ENCODE measurements around the gene ACTMAP. TPM values are rescaled to one million over a fixed set of nuclear protein-coding genes. Genes with fewer than 3 reads are reported as not detected.

ACTMAP gene
- total RNA-seq, 1 donor from 2014 or later = 10.4 TPM

DNA sequence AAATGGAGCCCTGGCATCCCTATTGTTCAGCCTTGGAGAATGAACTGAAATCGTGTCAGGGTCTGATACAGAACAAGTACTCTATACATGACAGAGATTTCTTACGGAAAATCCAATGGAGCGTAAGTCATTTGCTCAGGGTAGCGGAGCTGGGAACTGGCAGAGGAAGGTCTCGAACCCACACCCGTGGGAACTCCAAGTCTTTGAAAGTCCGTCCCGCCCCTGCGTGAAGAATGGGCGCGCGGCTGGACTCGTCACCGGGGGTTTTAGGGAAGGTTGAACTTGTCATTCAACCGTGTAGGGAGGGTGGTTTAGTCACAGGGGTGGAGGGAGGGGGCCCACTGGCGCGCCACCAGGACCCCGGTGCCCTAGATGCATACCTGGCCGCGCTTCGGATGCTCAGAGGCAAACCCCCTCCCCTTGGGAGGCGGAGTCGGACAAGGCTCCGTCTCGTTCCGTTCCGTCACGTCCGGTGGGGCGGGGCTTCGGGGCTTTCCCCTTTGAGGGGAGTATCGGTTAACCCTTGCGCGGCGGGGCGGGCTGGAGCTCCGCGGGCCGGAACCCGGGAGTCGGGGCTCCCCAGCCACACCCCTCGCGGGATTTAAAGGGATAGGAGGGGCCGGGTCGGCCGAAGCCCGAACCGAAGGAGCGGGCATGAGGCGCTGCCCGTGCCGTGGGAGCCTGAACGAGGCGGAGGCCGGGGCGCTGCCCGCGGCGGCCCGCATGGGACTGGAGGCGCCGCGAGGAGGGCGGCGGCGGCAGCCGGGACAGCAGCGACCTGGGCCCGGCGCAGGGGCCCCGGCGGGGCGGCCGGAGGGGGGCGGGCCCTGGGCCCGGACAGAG, 33.6 kb downstream of the ACTMAP start, which contains the start of the genes COQ8B and ITPKC:
Gene COQ8B (minus strand): TSS at position 405 of the 843 bp plus-strand sequence. CDS start 2,254 bp downstream, outside the sequence.
Gene ITPKC (plus strand): TSS at position 631 of the 843 bp plus-strand sequence. CDS start 24 bp downstream, at position 655.
- peak; percentile 100 for DNase-seq (ENCODE audit: low spot score)
- Mint-ChIP-seq H3K4me3 (ENCODE audit: unreplicated experiment) (peak within 1 kb of the TSS; percentile 97), H3K36me3 (ENCODE audit: low read depth) (peaks cover 9% of the 10 kb centered on the region), H3K27me3 (ENCODE audit: low read depth) (no peaks in the 10 kb centered on the region), H3K4me1 (ENCODE audit: low read depth) (peaks cover 52% of the 10 kb centered on the region), H3K27ac (ENCODE audit: unreplicated experiment) (peak within 1 kb of the TSS; percentile 100), H3K9me3 (ENCODE audit: low read depth) (no peaks in the 10 kb centered on the region)
- TF ChIP-seq, protein P1, sequence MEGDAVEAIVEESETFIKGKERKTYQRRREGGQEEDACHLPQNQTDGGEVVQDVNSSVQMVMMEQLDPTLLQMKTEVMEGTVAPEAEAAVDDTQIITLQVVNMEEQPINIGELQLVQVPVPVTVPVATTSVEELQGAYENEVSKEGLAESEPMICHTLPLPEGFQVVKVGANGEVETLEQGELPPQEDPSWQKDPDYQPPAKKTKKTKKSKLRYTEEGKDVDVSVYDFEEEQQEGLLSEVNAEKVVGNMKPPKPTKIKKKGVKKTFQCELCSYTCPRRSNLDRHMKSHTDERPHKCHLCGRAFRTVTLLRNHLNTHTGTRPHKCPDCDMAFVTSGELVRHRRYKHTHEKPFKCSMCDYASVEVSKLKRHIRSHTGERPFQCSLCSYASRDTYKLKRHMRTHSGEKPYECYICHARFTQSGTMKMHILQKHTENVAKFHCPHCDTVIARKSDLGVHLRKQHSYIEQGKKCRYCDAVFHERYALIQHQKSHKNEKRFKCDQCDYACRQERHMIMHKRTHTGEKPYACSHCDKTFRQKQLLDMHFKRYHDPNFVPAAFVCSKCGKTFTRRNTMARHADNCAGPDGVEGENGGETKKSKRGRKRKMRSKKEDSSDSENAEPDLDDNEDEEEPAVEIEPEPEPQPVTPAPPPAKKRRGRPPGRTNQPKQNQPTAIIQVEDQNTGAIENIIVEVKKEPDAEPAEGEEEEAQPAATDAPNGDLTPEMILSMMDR (IDR thresholded peaks at IDR 0.05) = peak; percentile 57

DNA sequence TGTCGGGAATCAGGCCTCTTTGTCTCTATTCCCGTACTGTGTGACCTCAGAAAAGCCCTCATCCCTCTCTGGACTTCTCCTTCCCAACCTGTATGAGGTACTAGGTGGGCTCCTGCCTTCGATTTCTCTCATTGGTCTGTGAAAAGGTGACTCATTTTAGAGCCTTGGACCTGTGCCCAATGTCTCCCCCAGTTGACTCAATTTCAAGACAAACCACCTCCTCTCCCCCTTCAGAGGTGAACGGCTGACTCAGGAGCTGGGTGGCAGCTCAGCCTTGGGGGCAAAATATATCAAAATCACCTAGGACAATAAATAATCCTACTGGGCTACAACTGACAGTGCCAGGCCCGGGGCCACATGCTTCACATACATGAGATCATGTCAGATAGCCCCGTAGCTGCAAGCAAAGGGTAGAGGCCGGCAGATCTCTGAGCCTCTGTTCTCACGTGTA, 34.2 kb downstream of the ACTMAP start:
- Mint-ChIP-seq H3K4me3 (ENCODE audit: unreplicated experiment) (peak overlapping the region; percentile 91), H3K4me1 (ENCODE audit: low read depth) (peaks cover 47% of the 10 kb centered on the region), H3K27ac (ENCODE audit: unreplicated experiment) (peak overlapping the region; percentile 100), H3K27me3 (ENCODE audit: low read depth) (no peaks in the 10 kb centered on the region), H3K36me3 (ENCODE audit: low read depth) (peaks cover 13% of the 10 kb centered on the region), H3K9me3 (ENCODE audit: low read depth) (no peaks in the 10 kb centered on the region)
- DNase-seq (ENCODE audit: low spot score) = no peak
- TF ChIP-seq, protein P1 (IDR thresholded peaks at IDR 0.05) = no peak

DNA sequence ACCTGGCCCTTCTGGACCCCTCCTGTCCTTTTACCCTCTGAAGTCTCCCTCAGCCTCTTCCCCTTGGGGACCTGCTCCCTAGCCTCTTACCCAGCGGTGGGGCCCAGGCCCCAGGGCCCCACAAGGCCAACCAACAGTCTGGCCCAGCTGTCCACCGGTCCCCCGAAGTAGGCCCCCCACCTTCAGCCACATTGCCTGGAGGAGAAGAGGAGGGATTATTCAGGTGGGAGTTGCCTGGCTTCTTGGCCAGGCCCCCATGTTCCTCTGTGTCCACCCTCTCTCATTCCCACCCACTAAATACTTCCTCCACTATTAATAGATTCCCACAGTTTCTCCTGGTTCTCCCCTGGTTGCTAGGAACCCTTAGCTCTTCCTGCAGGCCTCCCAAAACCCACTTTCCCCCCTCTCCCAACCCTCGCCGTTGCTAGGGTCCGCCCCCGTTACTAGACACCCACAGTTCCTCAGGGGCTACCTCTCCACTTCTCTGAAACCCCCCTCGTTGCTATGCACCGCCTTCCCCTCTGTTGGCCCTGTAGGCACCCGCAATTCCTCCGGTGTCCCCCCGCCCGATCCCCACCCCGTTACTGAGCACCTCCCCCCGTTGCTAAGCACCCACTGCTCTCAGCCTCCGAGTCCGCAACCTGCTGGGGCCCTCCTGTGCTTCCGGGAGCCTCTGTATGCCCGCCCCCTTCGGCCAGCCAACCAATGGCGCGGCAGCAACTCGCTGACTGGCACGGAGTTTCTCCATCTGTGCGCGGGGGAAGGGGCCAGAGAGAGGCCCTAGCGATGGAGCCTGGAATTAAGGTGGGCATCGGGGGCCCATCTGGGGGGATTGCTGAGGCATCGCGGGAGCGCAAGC, 35.6 kb downstream of the ACTMAP start:
- Mint-ChIP-seq H3K9me3 (ENCODE audit: low read depth) (no peaks in the 10 kb centered on the region), H3K36me3 (ENCODE audit: low read depth) (peaks cover 11% of the 10 kb centered on the region), H3K27me3 (ENCODE audit: low read depth) (no peaks in the 10 kb centered on the region), H3K27ac (ENCODE audit: unreplicated experiment) (peak overlapping the region; percentile 100), H3K4me1 (ENCODE audit: low read depth) (peaks cover 33% of the 10 kb centered on the region), H3K4me3 (ENCODE audit: unreplicated experiment) (peak overlapping the region; percentile 91)
- TF ChIP-seq, protein P1 (IDR thresholded peaks at IDR 0.05) = no peak
- peak; percentile 98 for DNase-seq (ENCODE audit: low spot score)

DNA sequence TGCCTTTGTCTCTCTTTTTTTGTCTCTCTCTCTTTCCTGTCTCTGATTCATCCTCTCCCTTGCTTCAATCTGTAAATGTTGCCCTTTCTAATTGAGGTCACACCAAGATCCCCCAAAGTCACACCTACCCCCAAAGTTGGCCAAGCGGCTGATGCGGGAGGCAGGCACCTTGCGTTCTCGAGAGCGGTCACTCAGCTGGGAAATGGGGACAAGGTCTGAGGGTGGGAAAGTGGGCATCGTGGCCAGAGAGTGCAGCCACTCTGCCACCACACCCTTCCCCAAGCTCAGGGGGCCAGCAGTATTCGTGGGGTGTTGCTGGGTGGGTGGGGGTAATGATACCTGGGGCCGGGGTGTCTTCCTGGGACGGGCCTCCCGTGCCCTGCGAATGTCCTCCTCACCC, 36.3 kb downstream of the ACTMAP start:
- H3K27me3 Mint-ChIP-seq (ENCODE audit: low read depth) = no peaks in the 10 kb centered on the region
- DNase-seq (ENCODE audit: low spot score) = no peak
- TF ChIP-seq, protein P1 (IDR thresholded peaks at IDR 0.05) = no peak
- H3K9me3 Mint-ChIP-seq (ENCODE audit: low read depth) = no peaks in the 10 kb centered on the region
- peak overlapping the region; percentile 81 for H3K27ac Mint-ChIP-seq (ENCODE audit: unreplicated experiment)
- H3K36me3 Mint-ChIP-seq (ENCODE audit: low read depth) = peaks cover 12% of the 10 kb centered on the region
- peak overlapping the region; percentile 91 for H3K4me3 Mint-ChIP-seq (ENCODE audit: unreplicated experiment)
- H3K4me1 Mint-ChIP-seq (ENCODE audit: low read depth) = peaks cover 29% of the 10 kb centered on the region

DNA sequence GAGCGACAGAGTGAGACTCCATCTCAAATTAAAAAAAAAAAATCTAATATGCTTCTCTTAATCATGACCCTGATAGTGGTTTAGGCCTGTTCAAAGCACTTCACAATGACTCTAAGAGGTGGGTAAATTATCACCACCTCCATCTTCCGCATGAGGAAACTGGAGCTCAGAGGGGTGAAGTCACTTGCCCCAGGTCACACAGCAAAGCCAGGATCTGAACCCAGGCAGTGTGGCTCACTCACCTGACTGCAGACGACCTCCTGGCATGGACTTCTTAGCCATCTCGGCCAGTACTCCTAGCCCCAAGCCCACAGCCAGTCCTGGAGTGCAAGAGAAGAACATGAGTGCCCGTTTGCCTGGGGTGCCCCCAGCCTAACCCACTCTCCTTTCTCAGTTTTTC, 40.5 kb downstream of the ACTMAP start:
- TF ChIP-seq, protein P1 (IDR thresholded peaks at IDR 0.05) = no peak
- no peaks in the 10 kb centered on the region for H3K9me3 Mint-ChIP-seq (ENCODE audit: low read depth)
- H3K36me3 Mint-ChIP-seq (ENCODE audit: low read depth) = peaks cover 22% of the 10 kb centered on the region
- DNase-seq (ENCODE audit: low spot score) = no peak
- H3K27me3 Mint-ChIP-seq (ENCODE audit: low read depth) = no peaks in the 10 kb centered on the region
- H3K4me1 Mint-ChIP-seq (ENCODE audit: low read depth) = peaks cover 11% of the 10 kb centered on the region
- H3K27ac Mint-ChIP-seq (ENCODE audit: unreplicated experiment) = no peak overlapping the region
- H3K4me3 Mint-ChIP-seq (ENCODE audit: unreplicated experiment) = no peak overlapping the region

Measured in chondrocyte (in vitro differentiated cells).